HG03354 (cell line): ENCODE measurements around the gene AMPD3.

Source experiments
- ATAC-seq: cut with Tn5 transposase; IDR thresholded peaks from one replicate; pipeline ENCODE4 v1.9.1; 2021; ENCODE audit warnings: mild to moderate bottlenecking; ENCODE audit not compliant: unreplicated experiment, poor library complexity, severe bottlenecking

The AMPD3 gene

GRCh38 chr11:10457901-10458300, 2.8 kb downstream of the AMPD3 start:
- no peak for ATAC-seq

- ATAC-seq: peak; percentile 55
Observed at GRCh38 chr11:10459029-10459970, 4.2 kb downstream of the AMPD3 start.

- ATAC-seq: no peak
Observed at GRCh38 chr11:10460611-10461275, 5.7 kb downstream of the AMPD3 start.

- no peak for ATAC-seq
Observed at GRCh38 chr11:10461276-10461790, 6.3 kb downstream of the AMPD3 start.

- ATAC-seq: no peak
Observed at GRCh38 chr11:10462746-10463300, 7.8 kb downstream of the AMPD3 start.

GRCh38 chr11:10473371-10473770, 18.3 kb downstream of the AMPD3 start:
- ATAC-seq: no peak

GRCh38 chr11:10474551-10474950, 19.5 kb downstream of the AMPD3 start:
- ATAC-seq: no peak

GRCh38 chr11:10476342-10476741, 21.3 kb downstream of the AMPD3 start:
- ATAC-seq: no peak

GRCh38 chr11:10476927-10477689, 22.0 kb downstream of the AMPD3 start:
- no peak for ATAC-seq

- no peak for ATAC-seq
Observed at GRCh38 chr11:10477690-10478046, 22.6 kb downstream of the AMPD3 start.

GRCh38 chr11:10478066-10478465, 23.0 kb downstream of the AMPD3 start:
- ATAC-seq: no peak

GRCh38 chr11:10478574-10479550, 23.8 kb downstream of the AMPD3 start:
- no peak for ATAC-seq

GRCh38 chr11:10480026-10480425, 25.0 kb downstream of the AMPD3 start:
- no peak for ATAC-seq

- no peak for ATAC-seq
Observed at GRCh38 chr11:10480760-10481159, 25.7 kb downstream of the AMPD3 start.

- no peak for ATAC-seq
Observed at GRCh38 chr11:10481560-10482349, 26.7 kb downstream of the AMPD3 start.

GRCh38 chr11:10483174-10483573, 28.1 kb downstream of the AMPD3 start:
- no peak for ATAC-seq

- no peak for ATAC-seq
Observed at GRCh38 chr11:10483584-10483983, 28.5 kb downstream of the AMPD3 start.
